Vagina (tissue), 2 donors: Measurements from ENCODE around the gene MEX3C. TPM values are rescaled to one million over a fixed set of nuclear protein-coding genes. Genes with fewer than 3 reads are reported as not detected.

Experiments
- DNase-seq, 2 donors: peaks; one replicate each; pipeline ENCODE4 v3.0.0-alpha.2; 2017; ENCODE audit errors: extremely low spot score in 2 of 2
- H3K27ac ChIP-seq: fragments of 200-600 bp; sonication (generic); one replicate; pipeline ENCODE4 v1.5.1; 2019
- H3K27me3 ChIP-seq: fragments of 200-600 bp; sonication (generic); one replicate; pipeline ENCODE4 v1.5.1; 2019
- H3K36me3 ChIP-seq, 2 donors: fragments of 200-600 bp; sonication (generic); one replicate each; pipeline ENCODE4 v1.5.1; 2017 to 2019
- H3K4me1 ChIP-seq: fragments of 200-600 bp; sonication (generic); one replicate; pipeline ENCODE4 v1.5.1; 2019
- H3K4me3 ChIP-seq, 2 donors: fragments of 200-600 bp; sonication (generic); 1 replicate in 1 of 2; 2 replicates in 1 of 2; pipeline ENCODE4 v1.5.1; 2016 to 2019
- H3K9me3 ChIP-seq: fragments of 200-600 bp; sonication (generic); one replicate; pipeline ENCODE4 v1.5.1; 2019
- CTCF ChIP-seq, 3 experiments: fragments of 450-650 bp in 2 of 3; fragments of 200-600 bp in 1 of 3; sonication (generic) in 1 of 3; IDR thresholded peaks; one replicate each; pipeline ENCODE4 v1.5.1; 2017 to 2019; ENCODE audit warnings: antibody characterized with exemption in 3 of 3, mild to moderate bottlenecking in 2 of 3, moderate library complexity in 2 of 3
- POLR2A ChIP-seq, 2 donors: fragments of 450-650 bp; IDR thresholded peaks; one replicate each; pipeline ENCODE4 v1.6.1; 2017; ENCODE audit warnings: antibody characterized with exemption in 2 of 2, mild to moderate bottlenecking in 2 of 2, moderate library complexity in 2 of 2
- POLR2AphosphoS5 ChIP-seq, 2 donors: sonication (generic); formaldehyde crosslinking; IDR thresholded peaks; one replicate each; pipeline ENCODE4 v1.9.0; 2017; ENCODE audit warnings: antibody characterized with exemption in 2 of 2, mild to moderate bottlenecking in 2 of 2, low read depth in 1 of 2; ENCODE audit not compliant: insufficient read depth in 1 of 2
- intact Hi-C: fragments of 100-400 bp; cut with DNase I; formaldehyde crosslinking; loops from one replicate; pipeline ENCODE4 v1.15.1; 2023
- total RNA-seq: library from RNA; depleted of rRNA; stranded (reverse); fragments of >200 nt; gene quantifications from one replicate; pipeline ENCODE4 v1.2.3, GENCODE V29; 2016

The MEX3C gene
- total RNA-seq, 1 donor from 2014 or later, result 20.4 TPM

DNA sequence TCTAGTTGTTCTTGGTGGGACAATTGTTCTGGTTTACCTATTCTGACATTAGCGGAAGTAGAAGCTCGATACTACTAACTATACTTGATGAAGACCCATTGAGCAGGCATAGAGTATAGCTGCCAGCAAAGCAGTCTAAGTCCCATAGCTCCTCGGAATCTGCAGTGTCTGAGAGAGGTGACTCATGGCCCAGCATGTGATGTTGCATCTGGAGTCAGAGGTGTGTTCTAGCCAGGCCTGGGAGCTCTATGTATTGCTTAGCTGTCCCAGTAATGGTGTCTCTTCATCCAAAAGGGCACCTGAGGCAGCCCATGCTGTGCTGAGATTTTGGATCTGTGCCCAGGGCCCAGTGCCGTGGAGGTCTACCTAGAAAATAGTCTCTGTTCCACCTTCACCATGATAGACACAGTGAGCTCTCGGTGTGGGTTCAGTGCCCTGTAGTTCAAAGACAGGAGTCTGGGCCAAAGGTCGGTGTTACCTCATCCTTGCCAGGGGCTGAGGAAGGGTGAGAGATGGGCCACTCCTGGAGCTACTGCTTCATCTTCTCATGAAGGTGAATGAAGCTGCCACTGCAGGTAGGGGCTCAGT lies 47.3 kb downstream of the MEX3C start:
- intact Hi-C loops, result no loop called here
- TF ChIP-seq POLR2A (IDR thresholded peaks at IDR 0.05), result no peak
- TF ChIP-seq POLR2AphosphoS5 (IDR thresholded peaks at IDR 0.05; ENCODE audit: insufficient read depth in 1 of 2, low read depth in 1 of 2), result no peak
- TF ChIP-seq CTCF (IDR thresholded peaks at IDR 0.05), result no peak
- no peak for DNase-seq
- Histone ChIP-seq H3K27ac (no peak overlapping the region), H3K4me3 (no peak overlapping the region), H3K36me3 (no peaks in the 10 kb centered on the region), H3K4me1 (no peaks in the 10 kb centered on the region), H3K27me3 (no peaks in the 10 kb centered on the region), H3K9me3 (no peaks in the 10 kb centered on the region)

DNA sequence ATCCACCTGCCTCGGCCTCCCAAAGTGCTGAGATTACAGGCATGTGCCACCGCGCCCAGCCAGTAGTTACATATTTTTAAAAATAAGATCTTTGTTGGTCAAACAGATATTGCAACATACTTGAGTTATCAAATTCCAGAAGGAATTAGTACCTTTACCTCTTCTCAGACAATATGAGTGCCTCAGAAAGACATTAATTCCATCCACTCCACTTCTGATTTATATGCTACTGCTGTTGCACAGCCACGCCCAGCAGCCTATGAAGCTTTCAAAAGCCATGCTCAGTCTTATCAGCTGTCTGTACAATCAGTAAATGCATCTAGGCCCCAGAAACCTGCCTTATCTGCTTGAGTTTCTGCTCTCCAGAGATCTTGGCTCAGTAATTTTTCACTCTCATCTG lies 47.8 kb downstream of the MEX3C start:
- intact Hi-C loops, result no loop called here
- DNase-seq, result no peak
- Histone ChIP-seq H3K4me1 (no peaks in the 10 kb centered on the region), H3K36me3 (no peaks in the 10 kb centered on the region), H3K27ac (no peak overlapping the region), H3K9me3 (no peaks in the 10 kb centered on the region), H3K4me3 (no peak overlapping the region), H3K27me3 (no peaks in the 10 kb centered on the region)
- TF ChIP-seq CTCF (IDR thresholded peaks at IDR 0.05), result no peak
- TF ChIP-seq POLR2AphosphoS5 (IDR thresholded peaks at IDR 0.05; ENCODE audit: insufficient read depth in 1 of 2, low read depth in 1 of 2), result no peak
- TF ChIP-seq POLR2A (IDR thresholded peaks at IDR 0.05), result no peak

DNA sequence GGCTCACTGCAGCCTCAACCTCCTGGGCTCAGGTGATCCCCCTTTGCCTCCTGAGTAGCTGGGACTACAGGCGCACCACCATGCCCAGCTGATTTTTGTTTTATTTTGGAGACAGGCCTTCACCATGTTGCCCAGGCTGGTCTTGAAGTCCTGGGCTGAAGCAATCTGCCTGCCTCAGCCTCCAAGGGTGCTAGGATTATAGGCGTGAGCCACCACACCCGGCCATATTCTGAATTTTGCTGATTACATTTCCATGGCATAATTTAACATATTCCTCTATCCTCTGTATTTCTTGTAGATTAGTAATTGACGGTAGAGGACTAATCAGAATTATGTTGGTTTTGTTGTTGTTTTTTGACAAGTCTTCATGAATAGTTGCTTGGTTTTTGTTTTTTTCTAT lies 50.6 kb downstream of the MEX3C start:
- no peaks in the 10 kb centered on the region for H3K27me3 ChIP-seq
- TF ChIP-seq CTCF (IDR thresholded peaks at IDR 0.05) (no peak), POLR2A (IDR thresholded peaks at IDR 0.05) (no peak), POLR2AphosphoS5 (IDR thresholded peaks at IDR 0.05; ENCODE audit: insufficient read depth in 1 of 2, low read depth in 1 of 2) (no peak)
- no peaks in the 10 kb centered on the region for H3K4me1 ChIP-seq
- no peak overlapping the region for H3K4me3 ChIP-seq
- intact Hi-C loops, result no loop called here
- no peak for DNase-seq
- no peaks in the 10 kb centered on the region for H3K9me3 ChIP-seq
- H3K27ac ChIP-seq, result no peak overlapping the region
- H3K36me3 ChIP-seq, result no peaks in the 10 kb centered on the region

DNA sequence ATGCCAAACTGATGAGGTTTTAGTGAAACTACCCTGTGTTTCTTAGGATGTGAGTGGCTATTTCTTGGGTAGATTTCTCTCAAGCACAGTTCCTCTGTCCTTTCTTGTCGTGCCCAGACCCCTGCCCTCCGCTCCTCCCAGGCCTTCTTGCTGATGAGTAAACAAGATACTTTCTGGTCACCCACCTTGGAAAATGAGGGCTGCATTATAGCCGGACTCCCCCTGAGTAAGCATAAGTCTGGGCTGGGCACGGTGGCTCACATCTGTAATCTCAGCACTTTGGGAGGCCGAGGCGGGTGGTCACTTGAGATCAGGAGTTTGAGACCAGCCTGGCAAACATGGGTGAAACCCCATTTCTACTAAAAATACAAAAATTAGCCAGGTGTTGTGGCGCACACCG lies 58.5 kb downstream of the MEX3C start:
- intact Hi-C loops, result no loop called here
- DNase-seq, result no peak
- Histone ChIP-seq H3K36me3 (no peaks in the 10 kb centered on the region), H3K9me3 (no peaks in the 10 kb centered on the region), H3K27me3 (no peaks in the 10 kb centered on the region), H3K27ac (no peak overlapping the region), H3K4me1 (peaks cover 6% of the 10 kb centered on the region), H3K4me3 (no peak overlapping the region)
- TF ChIP-seq CTCF (IDR thresholded peaks at IDR 0.05) (no peak), POLR2AphosphoS5 (IDR thresholded peaks at IDR 0.05; ENCODE audit: insufficient read depth in 1 of 2, low read depth in 1 of 2) (no peak), POLR2A (IDR thresholded peaks at IDR 0.05) (no peak)

- no peak for DNase-seq
- intact Hi-C loops, result no loop called here
- H3K27me3 ChIP-seq, result no peaks in the 10 kb centered on the region
- no peak overlapping the region for H3K4me3 ChIP-seq
- TF ChIP-seq CTCF (IDR thresholded peaks at IDR 0.05), result no peak
- no peak for TF ChIP-seq POLR2AphosphoS5 (IDR thresholded peaks at IDR 0.05; ENCODE audit: insufficient read depth in 1 of 2, low read depth in 1 of 2)
- TF ChIP-seq POLR2A (IDR thresholded peaks at IDR 0.05), result no peak
- H3K4me1 ChIP-seq, result peaks cover 6% of the 10 kb centered on the region
- H3K36me3 ChIP-seq, result no peaks in the 10 kb centered on the region
- no peaks in the 10 kb centered on the region for H3K9me3 ChIP-seq
- H3K27ac ChIP-seq, result no peak overlapping the region
Observed at GRCh38 chr18:51137891-51138290, 59.6 kb downstream of the MEX3C start.
